Kidney epithelial cell (primary cell): ENCODE results near the gene RETREG3. TPM values are rescaled to one million over a fixed set of nuclear protein-coding genes. Genes with fewer than 3 reads are reported as not detected.

Source experiments
- DNase-seq: peaks from one replicate; pipeline ENCODE4 v3.0.0-alpha.2; 2010; ENCODE audit warnings: low read depth
- H3K27me3 ChIP-seq: 2 replicates; pipeline ENCODE4 v1.6.0; 2011; ENCODE audit warnings: low read length; ENCODE audit not compliant: control insufficient read depth, insufficient read depth
- H3K36me3 ChIP-seq: 2 replicates; pipeline ENCODE4 v1.5.1; 2011; ENCODE audit warnings: low read length; ENCODE audit not compliant: control insufficient read depth, insufficient read depth
- H3K4me3 ChIP-seq: 2 replicates; pipeline ENCODE4 v1.5.1; 2011; ENCODE audit warnings: low read depth, mild to moderate bottlenecking, control low read depth, low read length
- CTCF ChIP-seq: IDR thresholded peaks from 2 replicates; pipeline ENCODE4 v1.5.1; 2011; ENCODE audit warnings: mild to moderate bottlenecking, moderate library complexity, low read length, control low read depth, inconsistent platforms; ENCODE audit not compliant: insufficient read depth, poor library complexity, severe bottlenecking
- total RNA-seq: library from RNA; depleted of rRNA; stranded (reverse); fragments of >200 nt; gene quantifications from 2 replicates; pipeline ENCODE4 v1.2.3, GENCODE V29; 2015

RETREG3 gene
- total RNA-seq, 1 donor from 2014 or later, result 68.2 TPM

DNA sequence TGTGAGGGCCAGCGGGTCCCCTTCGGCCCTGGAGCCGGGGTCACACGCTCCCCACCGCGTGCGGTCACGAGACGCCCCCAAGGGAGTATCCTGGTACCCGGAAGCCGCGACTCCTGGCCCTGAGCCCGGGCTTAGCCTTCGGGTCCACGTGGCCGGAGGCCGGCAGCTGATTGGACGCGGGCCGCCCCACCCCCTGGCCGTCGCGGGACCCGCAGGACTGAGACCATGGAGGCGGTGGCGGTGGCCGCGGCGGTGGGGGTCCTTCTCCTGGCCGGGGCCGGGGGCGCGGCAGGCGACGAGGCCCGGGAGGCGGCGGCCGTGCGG is 73.2 kb downstream of the RETREG3 start, which contains the start of gene NAGLU:
TSS of gene NAGLU (plus strand) at position 194 of the 324 bp plus-strand sequence. CDS start at position 226, 32 bp downstream.
- no peak for DNase-seq
- H3K36me3 ChIP-seq, result no peaks in the 10 kb centered on the region
- H3K27me3 ChIP-seq, result no peaks in the 10 kb centered on the region
- peak within 1 kb of the TSS; percentile 49 for H3K4me3 ChIP-seq
- TF ChIP-seq CTCF, result no peak

- Histone ChIP-seq H3K27me3 (no peaks in the 10 kb centered on the region), H3K4me3 (peak overlapping the region; percentile 49), H3K36me3 (no peaks in the 10 kb centered on the region)
- no peak for DNase-seq
- no peak for TF ChIP-seq CTCF
Observed at GRCh38 chr17:42535155-42536047, 73.8 kb downstream of the RETREG3 start.

- DNase-seq, result no peak
Observed at GRCh38 chr17:42531455-42532354, 77.5 kb downstream of the RETREG3 start.

DNA sequence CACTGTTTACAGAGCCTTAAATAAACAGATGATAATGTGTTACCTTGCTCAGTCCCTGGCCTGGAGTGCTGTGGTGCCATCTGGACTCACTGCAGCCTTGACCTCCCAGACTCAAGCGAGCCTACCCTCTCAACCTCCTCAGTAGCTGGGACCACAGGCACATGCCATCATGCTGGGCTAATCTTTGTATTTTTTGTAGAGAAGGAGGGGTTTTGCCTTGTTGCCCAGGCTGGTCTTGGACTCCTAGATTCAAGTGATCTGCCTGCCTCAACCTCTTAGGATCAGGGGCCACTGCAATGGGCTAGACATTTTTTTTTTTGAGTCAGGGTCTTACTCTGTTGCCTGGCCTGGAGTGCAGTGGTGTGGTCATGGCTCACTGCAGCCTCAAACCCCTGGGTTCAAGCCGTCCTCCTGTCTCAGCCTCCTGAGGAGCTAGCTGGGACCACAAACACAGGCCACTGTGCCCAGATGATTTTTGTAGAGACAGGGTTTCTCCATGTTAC is 78.2 kb downstream of the RETREG3 start:
- H3K4me3 ChIP-seq, result no peak overlapping the region
- no peak for TF ChIP-seq CTCF
- DNase-seq, result no peak
- no peaks in the 10 kb centered on the region for H3K36me3 ChIP-seq
- H3K27me3 ChIP-seq, result no peaks in the 10 kb centered on the region

More at GRCh38 chr17:42531455-42532354, 77.5 kb downstream of the RETREG3 start:
- H3K36me3 ChIP-seq, result no peaks in the 10 kb centered on the region
- peak overlapping the region; percentile 32 for H3K4me3 ChIP-seq
- H3K27me3 ChIP-seq, result no peaks in the 10 kb centered on the region
- peak; percentile 36 for TF ChIP-seq CTCF

Other genes starting within 250 kb of the RETREG3 start
- 74.9 and 80.8 TPM in 2 replicates for gene STAT3, start 220.9 kb downstream of the RETREG3 start, total RNA-seq
- gene CAVIN1, start 186.1 kb downstream of the RETREG3 start, total RNA-seq, result 58.5 and 70.2 TPM in 2 replicates
- 43.9 and 46.4 TPM in 2 replicates for gene ATP6V0A1, start 150.5 kb downstream of the RETREG3 start, total RNA-seq
- gene NAGLU, start 73.1 kb downstream of the RETREG3 start, total RNA-seq, result 46.2 and 49.2 TPM in 2 replicates
- gene HSD17B1, start 56.5 kb downstream of the RETREG3 start, total RNA-seq, result 0.34 and 1.8 TPM in 2 replicates
- 26.8 and 34.3 TPM in 2 replicates for gene COASY, start 47.2 kb downstream of the RETREG3 start, total RNA-seq
- gene MLX, start 42.3 kb downstream of the RETREG3 start, total RNA-seq, result 33.9 and 35.9 TPM in 2 replicates
- gene PSMC3IP, start 31.6 kb downstream of the RETREG3 start, total RNA-seq, result 3.9 and 7.9 TPM in 2 replicates
- 37.6 and 56.1 TPM in 2 replicates for gene TUBG1, start 309 bp upstream of the RETREG3 start, total RNA-seq
- gene TUBG2, start 49.9 kb upstream of the RETREG3 start, total RNA-seq, result 11.3 and 15.0 TPM in 2 replicates
- gene PLEKHH3, start 67.6 kb upstream of the RETREG3 start, total RNA-seq, result 10.2 and 11.2 TPM in 2 replicates
- gene CCR10, start 72.5 kb upstream of the RETREG3 start, total RNA-seq, result 3.1 and 8.9 TPM in 2 replicates
- gene CNTNAP1, start 73.2 kb upstream of the RETREG3 start, total RNA-seq, result 5.8 and 7.0 TPM in 2 replicates
- gene EZH1, start 135.7 kb upstream of the RETREG3 start, total RNA-seq, result 14.7 and 22.5 TPM in 2 replicates
- 1.3 and 5.3 TPM in 2 replicates for gene RAMP2, start 151.9 kb upstream of the RETREG3 start, total RNA-seq
- 131 and 144 TPM in 2 replicates for gene VPS25, start 164.1 kb upstream of the RETREG3 start, total RNA-seq
- 0.67 and 0.96 TPM in 2 replicates for gene WNK4, start 171.2 kb upstream of the RETREG3 start, total RNA-seq
- gene COA3, start 189.3 kb upstream of the RETREG3 start, total RNA-seq, result 48.3 and 49.4 TPM in 2 replicates
- 0.21 TPM in 1 of 2 replicates, not detected in the other for gene CNTD1, start 189.5 kb upstream of the RETREG3 start, total RNA-seq
- gene BECN1, start 214.9 kb upstream of the RETREG3 start, total RNA-seq, result 100 and 112 TPM in 2 replicates
- 164 and 182 TPM in 2 replicates for gene PSME3, start 224.0 kb upstream of the RETREG3 start, total RNA-seq
- gene AOC2, start 235.2 kb upstream of the RETREG3 start, total RNA-seq, result 2.7 and 3.7 TPM in 2 replicates
- gene AOC3, start 241.8 kb upstream of the RETREG3 start, total RNA-seq, result 0.08 and 0.55 TPM in 2 replicates